CD4-positive, alpha-beta T cell treated with Interleukin-4 for 4 hours (primary cell): Measurements from ENCODE around the gene GLB1L.
"Not testable (repeated sequence)": the region's sequence is repeated elsewhere in the genome, so short reads cannot be mapped to it uniquely, and the experiment has no call there.

ENCODE experiments used
- DNase-seq: peaks from one replicate; pipeline ENCODE4 v3.0.0-alpha.2; 2020

Gene GLB1L

DNA sequence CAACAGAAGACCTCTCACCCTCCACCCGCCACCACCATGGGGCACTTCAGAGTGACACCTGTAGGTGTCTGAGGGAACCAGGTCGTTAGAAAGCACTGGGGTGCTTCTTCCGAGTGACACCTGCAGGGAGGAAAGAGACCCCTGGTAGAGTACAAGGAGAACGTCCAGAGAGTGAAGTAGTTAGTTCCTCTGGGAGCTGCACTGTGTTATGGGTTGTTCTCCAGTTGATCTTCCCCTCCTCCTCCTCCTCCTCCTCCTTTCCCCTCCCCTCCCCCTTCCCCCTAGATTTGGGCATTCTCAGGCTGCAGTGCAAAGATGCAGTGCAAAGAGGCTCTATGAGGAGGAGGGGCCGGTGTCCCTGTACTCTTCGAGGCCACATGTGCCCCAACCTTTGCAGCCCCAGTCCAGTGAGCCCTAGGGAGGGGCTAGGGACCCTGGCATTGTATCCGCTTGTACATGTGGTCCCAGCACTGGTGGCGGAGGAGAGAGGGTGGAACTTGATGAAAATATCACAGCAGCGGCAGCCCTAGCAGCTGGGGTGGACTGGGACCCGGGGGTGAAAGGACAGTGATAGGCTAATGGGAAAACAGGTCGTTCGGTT, 34.8 kb upstream of the GLB1L start:
- DNase-seq, result no peak

DNA sequence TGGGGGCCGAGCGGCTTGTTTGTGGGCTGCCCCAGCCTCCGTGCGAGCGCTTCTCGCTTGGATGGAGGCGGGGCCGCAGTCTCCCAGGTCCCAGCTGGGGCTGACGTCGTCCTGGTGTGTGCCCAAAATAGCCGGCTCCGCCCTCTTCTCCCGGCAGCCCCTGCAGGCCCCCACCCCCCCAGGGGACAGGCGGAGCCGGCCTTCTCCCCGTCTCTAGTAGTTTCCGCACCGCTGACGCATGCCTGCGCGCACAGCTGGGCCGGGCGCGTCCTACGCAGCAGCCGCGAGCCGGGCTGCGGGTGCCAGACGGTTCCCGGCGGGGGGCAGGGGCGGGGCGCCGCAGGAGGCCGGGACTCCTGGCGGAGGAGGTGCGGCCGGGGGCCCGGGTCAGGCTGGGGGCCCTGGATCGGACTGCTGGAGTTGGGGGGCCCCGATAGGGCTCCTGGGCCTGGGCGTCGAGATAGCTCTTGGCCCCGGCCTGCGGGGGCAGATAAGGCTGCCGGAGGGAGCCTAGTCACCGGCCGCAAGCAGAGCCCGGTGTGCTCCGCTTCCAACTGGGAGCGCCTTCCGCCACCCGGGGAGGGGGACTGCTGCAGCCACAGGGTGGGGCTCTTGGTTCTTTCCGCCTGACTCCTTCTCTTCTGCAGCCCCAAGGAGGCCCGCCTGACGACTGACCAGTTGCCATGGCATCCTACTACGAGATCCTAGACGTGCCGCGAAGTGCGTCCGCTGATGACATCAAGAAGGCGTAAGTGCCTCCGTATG, 34.1 kb upstream of the GLB1L start, which contains the start of gene DNAJB2:
Gene DNAJB2, plus strand, starts transcription at position 216 of the 765 bp plus-strand sequence. Its CDS starts 468 bp downstream, at position 684.
- DNase-seq, result peak; percentile 99

DNA sequence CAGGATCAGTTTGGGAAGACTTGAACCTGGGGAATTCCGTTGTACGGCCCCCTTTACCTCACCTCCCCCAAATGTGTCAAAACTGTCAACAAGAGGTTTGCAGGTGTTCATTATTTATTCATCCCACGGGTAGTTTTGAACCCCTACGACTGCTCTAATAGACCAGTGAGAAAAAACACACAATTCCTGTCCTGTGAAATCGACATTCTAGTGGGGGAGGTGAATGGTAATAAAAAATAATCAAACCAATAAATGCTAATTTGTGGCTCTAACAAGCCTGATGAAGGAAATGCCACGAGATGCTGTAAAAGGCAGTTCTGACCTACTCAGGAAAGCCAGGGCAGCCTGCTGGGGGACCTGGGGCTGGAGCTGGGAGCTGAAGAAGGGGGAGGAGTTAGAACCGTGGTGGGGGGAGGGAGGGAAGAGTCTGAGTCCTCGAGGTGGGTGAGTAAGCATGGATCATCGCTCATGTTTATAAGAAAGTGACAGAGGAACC, 33.5 kb upstream of the GLB1L start:
- no peak for DNase-seq

DNA sequence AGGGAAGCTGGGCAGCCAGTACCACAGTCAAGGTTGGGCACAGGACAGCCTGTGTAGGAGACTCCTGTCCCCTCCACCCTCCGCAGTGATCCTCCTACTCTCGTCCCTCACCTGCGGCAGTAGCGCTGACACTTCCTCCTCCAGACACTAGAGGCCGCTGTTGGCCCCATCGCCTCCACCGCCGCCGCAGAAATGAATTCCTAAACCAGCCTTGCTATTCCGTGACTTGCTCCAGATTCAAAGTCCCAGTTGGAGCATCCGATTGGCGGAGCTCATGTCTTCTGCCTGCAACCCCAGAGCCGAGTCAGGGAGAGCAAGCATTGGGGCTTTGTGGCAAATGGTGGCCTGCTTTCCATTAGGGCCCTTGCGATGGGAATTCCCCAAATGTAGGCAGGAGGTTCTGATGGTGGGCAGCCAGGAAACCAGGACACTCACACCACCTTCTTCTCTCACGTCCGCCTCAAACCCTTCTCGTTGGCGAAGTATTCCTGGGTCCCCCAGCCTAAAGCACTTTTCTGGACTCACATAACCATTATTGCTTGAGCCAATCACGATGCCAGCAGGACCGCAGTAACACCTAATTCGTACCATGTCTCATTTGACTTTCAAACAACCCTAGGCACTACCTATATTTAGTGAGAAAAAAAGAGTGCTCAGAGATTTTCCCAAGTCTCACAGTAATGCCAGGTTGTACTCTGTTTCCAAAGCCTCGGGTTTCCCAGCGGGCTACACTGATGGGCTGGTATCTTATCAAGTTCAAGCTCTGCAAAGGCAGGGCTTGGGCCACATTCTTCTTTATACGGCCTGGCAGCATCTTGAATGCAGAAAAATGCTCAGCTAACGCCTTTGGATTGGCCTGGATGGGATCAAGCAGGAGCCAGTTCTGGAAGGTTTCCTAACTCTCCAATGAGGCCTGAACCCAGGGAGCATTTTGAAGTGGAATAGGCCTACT, 32.7 kb upstream of the GLB1L start:
- DNase-seq, result peak; percentile 68

DNA sequence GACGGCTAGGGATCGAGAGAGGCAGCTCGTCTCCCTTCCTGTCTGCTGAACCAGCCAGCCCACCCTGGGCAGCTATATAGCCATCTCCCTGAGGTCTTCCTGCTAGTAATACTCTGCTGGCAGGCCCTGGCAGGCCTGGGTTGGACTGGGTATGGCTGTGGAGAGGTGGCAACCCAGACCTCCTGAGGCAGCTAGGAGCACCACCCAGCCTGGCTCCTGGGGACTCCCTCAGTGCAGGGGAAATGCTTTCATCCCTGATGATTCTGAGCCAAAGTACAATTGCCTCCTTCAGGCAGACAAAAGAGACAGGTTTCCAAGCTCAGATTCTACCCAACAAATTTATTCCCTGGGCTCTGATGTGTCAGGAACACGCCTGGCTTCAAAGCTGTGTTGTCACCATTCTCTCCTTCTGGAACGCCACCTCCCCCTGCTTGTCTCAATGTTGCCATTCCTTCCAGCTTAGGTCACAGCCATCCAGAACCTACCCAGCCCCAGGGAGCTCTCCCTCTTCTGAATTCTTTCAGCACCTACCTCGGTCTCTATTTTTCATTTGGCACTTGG, 29.2 kb upstream of the GLB1L start:
- no peak for DNase-seq

DNA sequence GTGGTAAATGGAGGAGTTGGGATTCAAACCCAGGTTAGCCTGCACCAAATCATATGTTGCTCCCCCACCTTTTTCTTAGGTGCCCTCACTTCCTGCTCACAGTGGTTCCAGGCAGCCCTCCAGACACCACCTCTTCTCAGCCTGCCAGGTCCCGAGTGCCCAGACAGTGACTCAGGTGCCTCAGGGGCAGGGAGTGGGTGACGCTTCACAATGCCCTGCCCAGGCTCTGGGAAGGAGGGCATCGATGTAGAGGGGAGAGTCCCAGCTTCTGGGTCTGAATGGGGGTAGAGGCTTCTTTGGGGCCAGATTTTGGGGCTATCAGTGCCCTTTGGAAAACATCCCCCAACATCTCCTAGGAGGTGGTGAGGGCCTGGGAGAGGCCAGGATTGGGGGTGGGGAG, 28.7 kb upstream of the GLB1L start:
- DNase-seq, result no peak

DNA sequence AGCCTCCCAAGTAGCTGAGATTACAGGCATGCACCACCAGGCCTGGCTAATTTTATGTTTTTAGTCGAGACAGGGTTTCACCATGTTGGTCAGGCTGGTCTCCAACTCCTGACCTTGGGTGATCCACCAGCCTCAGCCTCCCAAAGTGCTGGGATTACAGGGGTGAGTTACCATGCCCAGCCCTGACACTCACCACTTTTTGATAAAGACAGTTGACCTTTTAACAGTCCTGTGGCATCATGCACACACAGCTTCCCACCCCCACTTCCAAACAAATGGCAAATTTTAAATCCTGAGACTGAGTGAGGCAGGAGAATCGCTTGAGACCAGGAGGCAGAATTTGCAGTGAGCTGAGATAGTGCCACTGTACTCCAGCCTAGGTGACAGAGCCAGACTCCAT, 27.8 kb upstream of the GLB1L start:
- DNase-seq, result no peak

DNA sequence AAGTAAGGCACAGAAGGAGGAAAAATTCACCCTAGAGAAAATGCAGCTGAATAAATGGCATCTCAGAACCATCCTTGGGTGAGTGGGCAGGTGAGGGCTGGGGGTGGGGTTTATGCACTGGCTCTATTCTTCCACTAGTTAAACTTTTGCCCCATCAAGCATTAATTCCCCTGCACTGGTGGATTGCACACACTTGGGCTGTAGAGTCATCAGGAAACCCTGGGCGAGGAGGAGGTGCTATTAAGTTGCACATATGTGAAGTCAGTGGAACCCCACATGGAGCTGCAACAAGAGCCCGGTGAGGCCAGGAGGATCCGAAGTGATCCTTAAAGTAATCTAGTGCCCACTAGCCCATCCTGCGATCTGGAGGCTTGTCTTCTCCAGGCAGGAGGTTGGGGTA, 27.1 kb upstream of the GLB1L start:
- DNase-seq, result no peak

DNA sequence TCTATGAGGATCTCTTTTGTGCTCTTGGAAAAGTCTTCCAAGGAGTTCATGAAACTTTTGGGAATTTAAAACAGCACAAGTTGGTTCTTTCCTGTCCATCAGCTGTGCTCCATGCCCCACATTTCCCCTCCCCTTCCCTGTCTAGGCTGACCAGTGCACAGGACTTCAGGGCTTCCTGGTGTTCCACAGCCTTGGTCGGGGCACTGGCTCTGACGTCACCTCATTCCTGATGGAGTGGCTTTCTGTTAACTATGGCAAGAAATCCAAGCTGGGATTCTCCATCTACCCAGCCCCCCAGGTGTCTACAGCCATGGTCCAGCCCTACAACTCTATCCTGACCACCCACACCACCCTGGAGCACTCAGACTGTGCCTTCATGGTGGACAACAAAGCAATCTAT, 25.8 kb upstream of the GLB1L start:
- DNase-seq, result no peak

DNA sequence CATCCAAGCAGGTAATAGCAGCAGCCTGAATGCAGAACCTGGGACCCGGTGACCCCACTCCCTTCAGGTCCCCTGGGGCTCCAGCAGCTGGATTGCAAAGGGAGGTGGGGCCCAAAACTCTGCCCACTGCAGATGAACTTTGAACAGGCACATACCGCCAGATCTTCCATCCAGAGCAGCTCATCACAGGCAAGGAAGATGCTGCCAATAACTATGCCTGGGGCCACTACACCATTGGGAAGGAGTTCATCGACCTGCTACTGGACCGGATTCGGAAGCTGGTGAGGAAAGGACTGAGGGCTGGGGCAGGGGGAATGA, 24.8 kb upstream of the GLB1L start:
- DNase-seq, result no peak

DNA sequence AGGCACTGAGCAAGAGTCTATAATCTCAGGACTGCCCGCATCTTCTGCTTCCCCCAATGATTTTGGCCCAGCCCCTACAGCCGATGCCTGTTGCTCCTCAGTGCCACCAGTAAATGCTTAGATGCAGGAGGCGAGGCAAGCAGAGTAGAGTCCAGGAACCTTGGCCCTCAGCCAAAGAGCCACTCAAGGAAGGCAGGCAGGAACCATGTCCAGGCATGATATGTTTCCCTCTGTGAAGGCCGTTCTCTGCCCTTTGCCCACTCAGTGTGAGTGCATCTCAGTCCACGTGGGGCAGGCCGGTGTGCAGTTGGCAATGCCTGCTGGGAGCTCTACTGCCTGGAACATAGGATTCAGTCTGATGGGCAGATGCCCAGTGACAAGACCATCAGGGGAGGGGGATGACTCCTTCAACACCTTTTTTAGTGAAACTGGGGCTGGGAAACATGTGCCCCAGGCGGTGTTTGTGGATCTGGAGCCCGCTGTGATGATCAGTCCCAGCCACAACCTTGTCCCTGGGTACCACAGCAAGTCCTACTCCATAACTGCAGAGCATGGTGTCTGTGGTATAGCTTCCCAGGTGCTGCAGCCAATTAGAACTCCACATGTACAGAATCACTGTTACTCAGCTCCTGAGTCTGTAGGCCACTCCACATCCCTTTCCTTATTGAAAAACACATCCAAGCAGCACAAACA, 24.3 kb upstream of the GLB1L start:
- DNase-seq, result no peak

DNA sequence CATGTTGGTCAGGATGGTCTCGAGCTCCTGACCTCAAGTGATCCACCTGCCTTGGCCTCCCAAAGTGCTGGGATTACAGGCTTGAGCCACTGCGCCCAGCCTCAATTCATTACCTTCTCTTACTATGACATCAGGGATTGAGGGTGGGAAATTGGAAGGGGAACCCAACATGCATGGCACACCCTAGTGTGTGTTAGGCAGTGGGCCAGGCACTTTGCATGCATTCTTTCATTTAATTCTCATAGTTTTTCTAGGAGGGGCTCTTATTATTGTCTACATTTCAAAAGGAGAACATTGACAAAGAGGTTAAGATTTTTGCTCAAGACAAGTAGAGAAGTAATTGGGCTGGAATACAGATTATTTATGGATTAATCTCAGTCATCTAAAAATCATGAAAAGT, 23.1 kb upstream of the GLB1L start:
- no peak for DNase-seq

DNA sequence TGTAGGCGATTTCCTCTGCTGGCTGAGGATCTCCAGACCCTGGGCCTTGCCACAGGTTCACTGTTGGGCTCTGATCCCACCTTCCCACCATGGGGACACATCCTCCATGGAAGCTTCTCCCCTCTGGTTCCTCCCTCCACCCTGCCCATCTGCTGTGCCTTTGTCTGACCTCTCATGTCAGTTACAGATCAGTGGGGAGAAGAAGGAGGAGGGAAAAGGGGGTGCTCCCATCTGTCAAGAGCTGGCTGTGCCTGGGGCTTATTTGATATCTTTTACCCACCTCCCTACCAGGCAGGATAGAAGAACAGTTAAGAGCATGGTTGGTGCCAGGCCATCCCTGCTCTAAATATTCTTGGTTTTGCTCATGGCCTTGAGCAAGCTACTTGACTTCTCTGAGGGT, 21.6 kb upstream of the GLB1L start:
- no peak for DNase-seq

DNA sequence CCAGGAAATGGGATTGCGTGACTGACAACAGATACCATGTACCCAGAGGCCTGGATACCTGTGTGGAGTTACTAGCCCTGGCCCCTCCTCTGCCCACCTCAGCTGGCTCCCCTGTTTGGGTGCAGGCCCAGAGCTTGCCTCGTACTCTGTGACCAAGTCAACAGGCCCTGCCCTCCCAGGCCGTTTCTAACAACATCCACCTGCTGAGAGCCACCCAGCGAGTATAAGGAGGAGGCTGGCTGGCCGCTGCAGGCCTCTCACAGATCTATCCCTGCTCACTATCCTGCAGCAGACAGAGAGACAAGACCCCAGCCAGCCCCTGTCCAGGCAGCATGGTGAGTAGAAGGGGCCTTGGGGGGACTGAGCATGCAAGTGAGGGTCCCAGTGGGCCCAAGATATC, 21.0 kb upstream of the GLB1L start:
- DNase-seq, result no peak

DNA sequence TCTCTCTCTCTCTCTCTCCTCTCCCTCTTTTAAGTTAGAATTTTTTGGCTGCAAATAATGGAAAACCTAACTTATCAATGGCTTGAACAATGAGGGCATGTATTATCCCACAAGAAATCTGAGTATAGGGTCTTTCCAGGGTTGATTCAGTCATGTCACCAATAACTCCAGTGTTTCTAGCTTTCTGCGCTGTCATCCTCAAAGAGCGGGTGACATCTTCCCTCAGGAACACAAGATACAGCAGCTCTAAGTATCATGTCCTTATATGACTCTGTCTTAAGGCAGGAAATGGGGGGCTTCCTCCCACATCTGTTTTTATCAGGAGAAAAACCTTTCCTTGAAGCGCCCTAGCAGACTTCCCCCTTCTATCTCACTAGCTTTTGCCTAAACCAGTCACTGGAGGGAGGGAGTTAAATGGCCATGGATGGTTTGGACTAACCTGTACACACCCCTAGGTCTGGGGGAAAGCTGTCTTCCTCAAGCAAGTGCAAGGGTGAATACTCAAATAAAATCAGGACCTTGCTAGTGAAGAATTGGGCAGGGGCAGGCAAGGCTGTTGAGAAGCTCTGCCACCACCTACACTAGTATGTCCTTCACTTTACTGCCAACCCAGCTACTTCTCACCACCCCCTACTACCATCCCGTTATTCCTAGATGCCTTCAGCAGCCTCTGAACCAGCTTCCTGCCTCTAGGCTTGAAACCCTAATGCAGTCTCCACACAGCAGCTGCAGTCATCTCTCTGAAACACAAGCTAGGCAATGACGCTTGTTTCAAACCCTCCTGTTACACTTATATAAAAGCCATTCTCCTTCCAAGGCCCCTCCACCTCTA, 16.0 kb upstream of the GLB1L start:
- no peak for DNase-seq

DNA sequence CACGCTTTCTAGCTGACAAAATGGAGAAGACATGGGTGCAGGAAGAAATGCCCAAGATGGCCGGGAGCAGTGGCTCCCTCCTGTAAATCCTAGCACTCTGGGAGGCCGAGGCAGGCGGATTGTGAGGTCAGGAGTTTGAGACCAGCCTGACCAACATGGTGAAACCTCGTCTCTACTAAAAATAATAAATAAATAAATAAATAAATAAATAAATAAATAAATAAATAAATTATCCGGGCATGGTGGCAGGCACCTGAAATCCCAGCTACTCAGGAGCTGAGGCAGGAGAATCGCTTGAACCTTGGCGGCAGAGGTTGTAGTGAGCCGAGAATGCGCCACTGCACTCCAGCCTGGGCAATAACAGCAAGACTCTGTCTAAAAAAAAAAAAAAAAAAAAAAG, 13.7 kb upstream of the GLB1L start:
- DNase-seq, result not testable (repeated sequence)

DNA sequence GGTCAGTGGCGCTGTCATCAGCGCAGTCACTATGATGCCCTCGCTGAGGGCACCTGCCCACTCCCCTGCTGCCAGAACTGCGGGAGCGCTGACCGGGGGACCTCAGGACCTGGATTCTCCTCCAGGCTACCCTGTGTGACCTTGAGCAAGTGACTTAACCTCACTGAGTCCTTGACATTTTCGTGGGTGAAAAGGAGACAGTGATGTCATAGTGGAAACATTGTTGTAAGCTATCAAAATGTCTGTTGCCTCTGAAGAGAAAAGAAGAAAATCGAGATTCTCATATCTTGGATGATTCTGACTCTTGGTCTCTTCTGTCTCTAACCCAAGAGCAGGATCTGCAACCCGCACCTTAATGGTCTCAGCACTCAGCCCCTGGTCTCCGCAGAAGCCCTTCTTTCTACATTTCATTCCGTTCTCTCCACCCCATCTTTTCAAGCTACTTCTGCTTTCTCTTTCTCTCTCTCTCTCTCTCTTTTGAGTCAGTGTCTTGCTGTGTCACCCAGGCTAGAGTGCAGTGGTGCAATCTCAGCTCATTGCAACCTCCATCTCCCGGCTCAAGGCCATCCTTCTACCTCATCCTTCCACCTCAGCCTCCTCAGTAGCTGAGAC, 9.5 kb upstream of the GLB1L start:
- DNase-seq, result peak; percentile 60

DNA sequence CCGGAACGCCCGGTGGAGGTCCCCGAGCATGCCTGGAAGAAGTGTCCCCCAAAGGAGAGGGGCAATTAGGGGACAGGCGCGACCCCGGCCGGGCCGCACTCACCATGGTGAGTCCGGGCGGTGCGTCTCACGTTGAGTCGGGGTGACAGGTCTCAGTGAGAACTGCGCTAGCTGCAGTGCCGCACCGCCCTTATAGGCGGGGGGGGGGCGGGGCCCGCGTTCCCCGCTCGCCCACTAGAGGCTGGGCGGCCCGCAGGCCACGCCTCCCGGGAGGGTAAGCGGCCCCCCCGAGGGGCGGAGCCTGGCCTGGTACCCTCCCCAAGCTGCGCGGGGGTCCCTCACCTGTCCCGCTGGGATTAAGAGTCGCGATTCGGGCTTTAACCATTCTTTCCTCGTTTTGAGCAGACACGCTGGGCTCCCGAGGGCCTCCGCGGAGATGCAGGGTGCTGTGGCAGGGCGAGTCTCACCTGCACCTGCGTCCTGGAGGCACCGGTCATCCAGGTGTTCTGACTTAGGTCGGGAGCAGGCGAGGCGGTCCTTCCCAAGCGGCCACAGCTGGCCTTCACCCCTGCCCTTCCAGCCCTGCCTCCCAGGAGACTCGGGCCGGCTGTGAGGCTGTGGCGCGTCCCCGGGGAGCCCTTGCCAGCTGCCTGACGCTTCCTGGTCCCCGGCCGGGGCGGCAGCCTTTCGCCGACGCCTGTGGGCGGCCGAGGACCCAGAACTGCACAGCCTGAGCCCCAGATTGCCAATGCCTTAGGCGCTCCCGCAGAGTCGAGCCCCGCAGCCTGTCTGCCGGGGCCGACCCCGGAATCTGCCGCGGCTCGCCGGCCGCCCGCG, 8.7 kb upstream of the GLB1L start, which contains the start of gene TUBA4A:
Gene TUBA4A, minus strand, starts transcription at position 166 of the 837 bp plus-strand sequence. Its CDS starts 60 bp downstream, at position 106.
- peak; percentile 88 for DNase-seq

DNA sequence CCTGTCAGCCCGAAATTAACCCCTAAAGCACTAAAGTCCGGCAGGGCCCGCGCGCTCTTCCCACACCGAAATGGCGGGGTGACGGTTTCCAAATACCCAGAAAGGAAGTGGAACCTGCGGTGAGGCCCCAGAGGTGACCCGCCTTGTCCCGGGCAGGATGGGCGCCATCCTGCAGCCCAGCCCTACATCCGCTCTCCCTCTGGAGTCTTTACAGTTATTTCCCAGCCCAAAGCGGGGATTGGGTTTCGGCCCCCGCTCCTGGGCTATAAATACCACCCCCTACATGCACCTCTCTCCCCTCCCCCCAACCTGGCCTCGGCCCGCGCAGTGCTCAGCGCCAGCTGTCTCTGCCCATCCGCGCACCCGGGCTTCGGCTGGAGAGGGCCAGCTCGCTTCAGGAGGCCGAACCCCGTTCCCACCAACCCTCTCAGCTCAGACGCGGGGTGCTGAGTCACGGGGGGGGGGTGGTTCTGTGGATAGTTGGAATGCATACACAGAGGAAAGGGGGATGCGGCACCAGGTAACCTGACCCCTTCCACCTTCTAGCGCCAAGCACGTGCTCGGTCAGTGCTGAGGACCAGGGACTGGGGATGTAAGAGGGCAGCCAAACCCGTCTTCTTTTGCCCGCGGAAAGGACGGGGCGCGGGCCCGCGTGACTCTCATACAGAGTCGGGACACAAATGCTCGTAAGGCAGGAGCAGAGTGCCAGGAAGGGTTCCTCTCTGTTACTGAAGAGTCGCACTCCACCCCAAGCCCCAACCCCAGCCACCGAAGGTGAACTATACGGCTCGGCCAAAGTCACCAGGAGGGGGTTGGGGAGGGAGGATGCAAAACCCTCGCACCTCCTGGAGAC, 7.9 kb upstream of the GLB1L start, which contains the start of gene TUBA4B:
Gene TUBA4B, plus strand, starts transcription at position 344 of the 853 bp plus-strand sequence. Its CDS starts 165 bp downstream, at position 509.
- no peak for DNase-seq
